Stimulated activated CD8-positive, alpha-beta memory T cell treated with anti-CD3 and anti-CD28 coated beads, Interleukin-7, amount 100 ng/mL, for 4 hours (primary cell): ENCODE data around the gene SIX2.

ENCODE experiments used
- DNase-seq, 2 donors: peaks; one replicate each; pipeline ENCODE4 v3.0.0-alpha.2; 2020; ENCODE audit warnings: low read depth in 2 of 2

Gene SIX2

DNA sequence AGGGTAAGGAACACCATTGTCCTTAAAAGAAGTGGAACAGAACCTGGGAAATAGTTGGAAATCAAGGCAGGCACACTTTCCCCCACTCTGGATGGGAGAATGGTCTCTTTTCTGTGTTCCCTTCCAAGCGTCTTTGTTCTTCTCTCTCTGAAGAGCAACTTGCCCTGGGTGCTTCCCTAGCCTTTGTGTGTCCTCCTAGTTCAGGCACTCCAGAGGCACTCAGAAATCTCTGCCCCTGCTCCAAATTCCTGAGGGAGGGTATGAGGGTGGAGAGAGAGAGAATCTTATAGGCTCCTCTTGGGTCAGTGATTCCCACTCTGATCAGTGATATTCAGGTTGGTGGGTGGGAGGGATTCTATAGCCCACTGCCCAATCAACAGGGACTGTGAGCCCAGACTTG lies 8.8 kb upstream of the SIX2 start:
- no peak for DNase-seq

GRCh38 chr2:45014831-45015230 lies 5.6 kb upstream of the SIX2 start:
- DNase-seq: no peak

DNA sequence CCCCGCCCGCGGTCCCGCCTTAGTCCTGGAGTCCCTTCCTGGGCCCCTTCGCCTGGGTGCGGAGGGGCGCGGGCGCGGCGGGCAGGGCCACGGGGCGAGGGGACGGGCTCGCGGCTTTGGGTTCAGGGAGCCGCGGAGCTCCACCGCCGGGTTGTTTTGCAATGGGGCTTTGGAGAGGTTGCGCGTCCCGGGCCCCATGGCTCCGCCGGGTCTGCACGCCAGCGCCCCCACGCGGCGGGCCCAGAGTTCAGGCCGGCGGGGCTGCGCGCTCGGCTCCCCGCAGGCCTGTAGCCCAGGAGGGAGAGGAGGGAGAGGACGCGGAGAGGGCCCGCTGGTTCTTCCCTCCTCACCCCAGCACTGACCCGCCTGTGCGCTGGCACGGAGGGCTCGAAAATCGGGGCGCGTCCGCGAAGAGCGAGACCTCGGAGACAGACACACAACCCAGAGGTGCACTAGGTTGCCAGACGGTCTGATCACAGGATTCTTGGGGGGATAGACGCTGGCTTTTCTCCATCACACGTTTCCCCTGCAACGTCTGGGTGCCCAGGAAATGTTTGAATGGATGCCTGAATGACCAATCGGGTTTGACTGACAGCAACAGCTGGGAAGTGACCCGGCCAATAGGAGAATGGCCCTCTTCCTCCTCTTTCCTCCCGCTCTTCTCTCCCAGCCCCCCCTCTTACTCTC lies 4.9 kb upstream of the SIX2 start:
- no peak for DNase-seq

GRCh38 chr2:45013229-45014015 lies 4.2 kb upstream of the SIX2 start:
- DNase-seq: no peak

GRCh38 chr2:45012733-45013132 lies 3.5 kb upstream of the SIX2 start:
- DNase-seq: no peak

GRCh38 chr2:45011621-45012602 lies 2.7 kb upstream of the SIX2 start:
- no peak for DNase-seq

DNA sequence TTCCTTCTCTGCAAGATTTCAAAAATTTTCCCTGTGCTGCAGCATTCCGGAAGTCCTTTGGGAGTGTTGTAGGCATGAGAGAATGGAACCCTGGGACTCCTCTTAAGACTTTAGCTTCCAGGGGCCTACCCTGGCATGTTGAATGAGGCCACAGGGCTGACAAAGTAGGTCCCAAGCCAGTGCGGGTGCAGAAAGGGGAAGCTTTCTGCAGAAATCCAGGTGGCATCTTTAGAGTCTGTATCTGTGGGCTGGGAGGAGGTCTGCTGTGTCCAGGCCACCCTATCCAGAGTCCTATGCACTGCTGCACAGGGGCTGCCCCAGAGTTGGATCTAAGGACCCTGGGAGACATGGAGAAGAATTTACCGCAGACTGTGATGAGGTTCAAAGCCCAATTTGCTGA lies 1.9 kb upstream of the SIX2 start:
- no peak for DNase-seq

- DNase-seq: no peak
Observed at GRCh38 chr2:45010702-45011012, 1.4 kb upstream of the SIX2 start.

GRCh38 chr2:45009928-45010701 lies 863 bp upstream of the SIX2 start:
- DNase-seq: no peak

- no peak for DNase-seq
Observed at GRCh38 chr2:45008296-45009129, 739 bp downstream of the SIX2 start.

GRCh38 chr2:45007961-45008295 lies 1.3 kb downstream of the SIX2 start:
- DNase-seq: no peak

DNA sequence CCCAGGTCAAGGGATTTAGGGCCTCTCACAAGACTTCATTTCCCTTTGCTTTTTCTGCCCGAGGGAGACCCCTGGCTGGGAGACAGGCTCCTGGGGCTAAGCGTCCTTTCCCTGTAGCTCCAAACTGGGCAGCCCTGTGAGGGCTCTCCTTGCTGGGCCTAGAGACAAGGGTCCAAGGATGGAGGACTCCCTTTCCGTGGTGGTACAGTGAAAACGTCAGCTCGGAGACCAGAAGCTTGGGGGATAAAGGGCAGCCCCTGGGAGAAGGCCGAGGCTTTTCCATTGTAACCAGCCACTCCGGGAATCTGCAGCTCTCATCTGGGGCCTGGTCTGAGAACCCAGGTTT lies 2.3 kb downstream of the SIX2 start:
- DNase-seq: no peak

GRCh38 chr2:45006041-45006941 lies 3.0 kb downstream of the SIX2 start:
- no peak for DNase-seq

GRCh38 chr2:45005261-45006002 lies 3.8 kb downstream of the SIX2 start:
- DNase-seq: no peak

GRCh38 chr2:45004562-45005191 lies 4.6 kb downstream of the SIX2 start:
- no peak for DNase-seq

DNA sequence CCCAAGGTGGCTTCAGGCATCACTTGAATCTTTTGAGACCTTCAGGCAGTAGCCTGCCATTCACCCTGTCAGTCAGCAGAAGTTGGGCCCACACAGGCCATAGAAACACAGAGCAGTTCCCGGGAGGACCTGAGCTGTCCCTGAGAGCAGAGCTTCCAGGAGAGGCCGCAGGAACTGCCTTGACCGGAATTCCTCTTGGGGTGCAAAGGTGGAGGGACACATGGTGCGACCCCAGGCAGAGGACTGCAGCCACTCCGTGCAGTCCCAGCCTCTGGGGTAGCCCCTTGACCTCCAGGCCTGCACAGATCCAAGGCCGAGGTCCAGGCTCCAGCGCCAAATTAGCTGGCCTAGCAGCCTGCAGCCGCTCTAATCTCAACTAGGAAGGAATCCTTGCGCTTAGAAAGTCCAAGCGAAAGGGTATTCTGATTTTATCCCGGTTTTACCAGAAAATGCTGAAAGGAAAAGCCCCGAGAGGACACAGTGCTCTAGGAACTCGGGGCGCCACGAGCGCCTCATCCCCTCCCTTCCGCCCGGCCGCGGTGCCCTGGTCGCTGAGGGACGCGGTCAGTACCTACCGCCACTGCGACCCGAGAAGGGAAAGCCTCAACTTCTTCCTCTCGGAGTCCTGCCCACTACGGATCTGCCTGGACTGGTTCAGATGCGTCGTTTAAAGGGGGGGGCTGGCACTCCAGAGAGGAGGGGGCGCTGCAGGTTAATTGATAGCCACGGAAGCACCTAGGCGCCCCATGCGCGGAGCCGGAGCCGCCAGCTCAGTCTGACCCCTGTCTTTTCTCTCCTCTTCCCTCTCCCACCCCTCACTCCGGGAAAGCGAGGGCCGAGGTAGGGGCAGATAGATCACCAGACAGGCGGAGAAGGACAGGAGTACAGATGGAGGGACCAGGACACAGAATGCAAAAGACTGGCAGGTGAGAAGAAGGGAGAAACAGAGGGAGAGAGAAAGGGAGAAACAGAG lies 5.4 kb downstream of the SIX2 start:
- no peak for DNase-seq

DNA sequence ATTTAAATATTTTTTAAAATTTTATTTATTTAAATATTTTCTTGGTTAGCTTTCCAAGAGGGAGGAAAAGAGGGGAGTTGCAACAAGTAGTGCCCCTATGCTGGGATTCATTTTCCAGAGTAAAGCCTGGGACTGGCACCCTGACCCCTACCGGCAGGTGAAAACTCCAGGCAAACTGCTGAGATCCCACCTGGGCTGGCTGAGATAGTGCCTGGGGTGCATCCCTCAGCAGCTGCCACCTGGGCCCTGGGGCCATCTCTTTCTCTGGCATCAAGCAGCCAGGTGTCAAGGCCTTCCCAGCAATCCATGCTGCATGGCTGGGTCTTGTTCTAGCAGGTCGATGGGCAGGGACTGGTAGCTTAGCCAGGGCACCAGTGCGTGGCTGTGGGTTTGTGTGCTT lies 6.6 kb downstream of the SIX2 start:
- no peak for DNase-seq
